ENCODE data around the gene SLC25A19.

DNA sequence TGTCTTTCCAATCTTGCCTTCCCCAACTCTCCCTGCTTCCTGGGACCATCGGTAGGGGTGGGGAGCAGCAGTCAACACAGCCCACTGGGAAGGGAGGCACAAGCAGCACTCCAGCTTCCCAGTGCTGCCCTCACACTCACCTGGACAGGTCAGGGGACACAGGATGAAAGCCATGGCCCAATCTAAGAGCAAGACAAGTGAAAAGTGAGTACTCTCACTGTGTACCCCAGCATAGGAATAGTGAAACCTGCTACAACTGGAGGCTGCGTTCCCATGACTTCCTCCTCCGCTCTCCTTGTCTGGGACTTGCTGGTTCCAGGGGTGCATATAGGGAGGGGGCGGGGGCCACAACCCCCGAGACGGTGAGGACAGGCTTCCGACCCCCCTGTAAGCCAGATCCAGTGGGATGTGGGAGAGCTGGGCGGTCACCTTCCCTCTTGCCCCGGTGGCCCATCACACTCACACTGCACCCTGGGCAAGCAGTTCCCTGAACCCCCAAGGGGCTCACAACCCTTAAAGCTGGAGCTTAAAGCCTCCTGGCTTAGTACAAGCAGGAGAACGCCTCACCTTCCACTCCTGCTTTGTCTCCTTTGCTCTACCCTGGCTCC lies 29.5 kb upstream of the SLC25A19 start:
- TF ChIP-seq, protein P1, sequence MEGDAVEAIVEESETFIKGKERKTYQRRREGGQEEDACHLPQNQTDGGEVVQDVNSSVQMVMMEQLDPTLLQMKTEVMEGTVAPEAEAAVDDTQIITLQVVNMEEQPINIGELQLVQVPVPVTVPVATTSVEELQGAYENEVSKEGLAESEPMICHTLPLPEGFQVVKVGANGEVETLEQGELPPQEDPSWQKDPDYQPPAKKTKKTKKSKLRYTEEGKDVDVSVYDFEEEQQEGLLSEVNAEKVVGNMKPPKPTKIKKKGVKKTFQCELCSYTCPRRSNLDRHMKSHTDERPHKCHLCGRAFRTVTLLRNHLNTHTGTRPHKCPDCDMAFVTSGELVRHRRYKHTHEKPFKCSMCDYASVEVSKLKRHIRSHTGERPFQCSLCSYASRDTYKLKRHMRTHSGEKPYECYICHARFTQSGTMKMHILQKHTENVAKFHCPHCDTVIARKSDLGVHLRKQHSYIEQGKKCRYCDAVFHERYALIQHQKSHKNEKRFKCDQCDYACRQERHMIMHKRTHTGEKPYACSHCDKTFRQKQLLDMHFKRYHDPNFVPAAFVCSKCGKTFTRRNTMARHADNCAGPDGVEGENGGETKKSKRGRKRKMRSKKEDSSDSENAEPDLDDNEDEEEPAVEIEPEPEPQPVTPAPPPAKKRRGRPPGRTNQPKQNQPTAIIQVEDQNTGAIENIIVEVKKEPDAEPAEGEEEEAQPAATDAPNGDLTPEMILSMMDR (IDR thresholded peaks at IDR 0.05): no peak
- TF ChIP-seq POLR2A (IDR thresholded peaks at IDR 0.05): no peak

All from uterus (tissue), 2 donors.